Upper lobe of left lung (tissue), 6 donors: Measurements from ENCODE around the gene TLK1. TPM values are rescaled to one million over a fixed set of nuclear protein-coding genes. Genes with fewer than 3 reads are reported as not detected.

Experiments
- ATAC-seq, 2 donors: fragments of 200-7000 bp; cut with Tn5 transposase; one replicate each; pipeline ENCODE4 v1.9.1; 2022; ENCODE audit warnings: mild to moderate bottlenecking in 2 of 2, moderate library complexity in 2 of 2; ENCODE audit not compliant: low FRiP score in 2 of 2
- DNase-seq, 2 donors: peaks; one replicate each; pipeline ENCODE4 v3.0.0-alpha.2; 2019 to 2020
- H3K27ac ChIP-seq, 4 donors: fragments of 200-600 bp; sonication (generic); one replicate each; pipeline ENCODE4 v1.5.1; 2016 to 2019
- H3K27me3 ChIP-seq, 4 donors: fragments of 200-600 bp; sonication (generic); one replicate each; pipeline ENCODE4 v1.5.1; 2017 to 2019
- H3K36me3 ChIP-seq, 4 donors: fragments of 200-600 bp; sonication (generic); one replicate each; pipeline ENCODE4 v1.5.1; 2016 to 2019
- H3K4me1 ChIP-seq, 4 donors: fragments of 200-600 bp; sonication (generic); one replicate each; pipeline ENCODE4 v1.5.1; 2018 to 2019
- H3K4me3 ChIP-seq, 4 donors: fragments of 200-600 bp; sonication (generic); one replicate each; pipeline ENCODE4 v1.5.1; 2017 to 2019; ENCODE audit warnings: mild to moderate bottlenecking in 2 of 4, moderate library complexity in 1 of 4
- H3K9me3 ChIP-seq, 4 donors: fragments of 200-600 bp; sonication (generic); one replicate each; pipeline ENCODE4 v1.5.1; 2018 to 2019
- EP300 ChIP-seq, 4 donors: sonication (generic); formaldehyde crosslinking; IDR thresholded peaks; one replicate each; pipeline ENCODE4 v1.5.1; 2017; ENCODE audit warnings: antibody characterized with exemption in 4 of 4, control low read depth in 2 of 4
- POLR2A ChIP-seq, 4 donors: fragments of 450-650 bp; IDR thresholded peaks; one replicate each; pipeline ENCODE4 v1.5.1; 2016 to 2017; ENCODE audit warnings: antibody characterized with exemption in 4 of 4, mild to moderate bottlenecking in 2 of 4
- POLR2AphosphoS5 ChIP-seq, 2 donors: sonication (generic); formaldehyde crosslinking; IDR thresholded peaks; one replicate each; pipeline ENCODE4 v1.5.1; 2017; ENCODE audit warnings: antibody characterized with exemption in 2 of 2
- WGBS, 2 donors: methylation state at CpG; one replicate each; pipeline ENCODE4 v1.1.5; 2017 to 2018; 5-methylcytosine and 5-hydroxymethylcytosine counted together
- total RNA-seq, 6 donors: library from RNA; depleted of rRNA in 4 of 6; stranded (reverse); fragments of >200 nt in 4 of 6; gene quantifications; one replicate each; pipeline versions ENCODE4 v1.1.0 to v1.2.1, GENCODE V29; 2016 to 2021
- TF ChIP-seq, protein P1 (sequence below), 6 experiments: fragments of 450-650 bp in 4 of 6; fragments of 200-600 bp in 2 of 6; sonication (generic) in 2 of 6; IDR thresholded peaks; one replicate each; pipeline ENCODE4 v1.5.1; 2016 to 2019; ENCODE audit warnings: antibody characterized with exemption in 6 of 6
- donor health status: DM: no; HTN: no; CAD: no; lungs with moderate emphysema.
- donor health status: DM: no; HTN: yes; CAD: no; lungs with severe emphysema.

TLK1 gene
- total RNA-seq, 6 donors from 2014 or later, result 21.9 to 70.2 (median 53.8) TPM

DNA sequence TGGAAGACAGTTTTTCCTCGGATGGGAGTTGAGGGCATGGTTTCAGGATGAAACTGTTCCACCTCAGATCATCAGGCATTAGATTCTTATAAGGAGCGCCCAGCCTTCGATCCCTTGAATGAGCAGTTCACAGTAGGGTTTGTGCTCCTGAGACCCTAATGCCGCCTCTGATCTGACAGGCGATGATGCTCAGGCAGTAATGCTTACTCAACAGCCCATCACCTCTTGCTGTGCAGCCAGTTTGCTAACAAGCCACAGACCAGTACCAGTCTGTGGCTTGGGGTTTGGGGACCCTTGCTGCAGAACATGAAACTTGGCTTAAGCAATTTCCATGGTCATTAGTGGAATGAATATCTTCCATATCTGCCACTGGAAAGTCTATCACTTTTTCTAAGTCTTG lies 175.3 kb downstream of the TLK1 start:
- Histone ChIP-seq H3K4me1 (no peaks in the 10 kb centered on the region), H3K4me3 (no peak overlapping the region), H3K27ac (no peak overlapping the region), H3K9me3 (no peaks in the 10 kb centered on the region), H3K36me3 (no peaks in the 10 kb centered on the region), H3K27me3 (no peaks in the 10 kb centered on the region)
- TF ChIP-seq, protein P1, sequence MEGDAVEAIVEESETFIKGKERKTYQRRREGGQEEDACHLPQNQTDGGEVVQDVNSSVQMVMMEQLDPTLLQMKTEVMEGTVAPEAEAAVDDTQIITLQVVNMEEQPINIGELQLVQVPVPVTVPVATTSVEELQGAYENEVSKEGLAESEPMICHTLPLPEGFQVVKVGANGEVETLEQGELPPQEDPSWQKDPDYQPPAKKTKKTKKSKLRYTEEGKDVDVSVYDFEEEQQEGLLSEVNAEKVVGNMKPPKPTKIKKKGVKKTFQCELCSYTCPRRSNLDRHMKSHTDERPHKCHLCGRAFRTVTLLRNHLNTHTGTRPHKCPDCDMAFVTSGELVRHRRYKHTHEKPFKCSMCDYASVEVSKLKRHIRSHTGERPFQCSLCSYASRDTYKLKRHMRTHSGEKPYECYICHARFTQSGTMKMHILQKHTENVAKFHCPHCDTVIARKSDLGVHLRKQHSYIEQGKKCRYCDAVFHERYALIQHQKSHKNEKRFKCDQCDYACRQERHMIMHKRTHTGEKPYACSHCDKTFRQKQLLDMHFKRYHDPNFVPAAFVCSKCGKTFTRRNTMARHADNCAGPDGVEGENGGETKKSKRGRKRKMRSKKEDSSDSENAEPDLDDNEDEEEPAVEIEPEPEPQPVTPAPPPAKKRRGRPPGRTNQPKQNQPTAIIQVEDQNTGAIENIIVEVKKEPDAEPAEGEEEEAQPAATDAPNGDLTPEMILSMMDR (IDR thresholded peaks at IDR 0.05), result no peak
- TF ChIP-seq POLR2A (IDR thresholded peaks at IDR 0.05) (no peak), POLR2AphosphoS5 (IDR thresholded peaks at IDR 0.05) (no peak), EP300 (IDR thresholded peaks at IDR 0.05) (no peak)
- no peak for ATAC-seq
- DNase-seq, result no peak
- WGBS, 2 donors, result 88% methylated on average over 5 of the region's 5 CpGs

DNA sequence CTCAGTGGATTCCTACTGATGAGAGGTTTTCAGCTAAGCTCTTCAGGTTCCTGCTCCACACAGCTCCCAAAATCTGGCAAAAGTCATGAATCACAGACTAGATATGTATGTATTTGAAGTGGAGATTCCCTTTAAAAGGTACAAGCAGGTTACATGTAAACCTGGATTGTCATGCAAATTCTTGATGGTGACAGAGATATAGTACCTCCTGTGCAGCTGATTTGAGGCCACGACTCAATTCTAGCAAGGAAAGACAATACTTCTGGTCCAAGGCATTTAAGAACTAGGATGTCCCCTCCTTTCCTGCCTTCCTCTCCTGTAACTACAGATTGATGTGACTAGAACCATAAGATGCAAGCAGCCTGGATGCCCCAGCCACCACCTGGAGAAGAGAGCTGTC lies 176.6 kb downstream of the TLK1 start:
- H3K9me3 ChIP-seq, result no peaks in the 10 kb centered on the region
- no peak for ATAC-seq
- TF ChIP-seq EP300 (IDR thresholded peaks at IDR 0.05) (no peak), POLR2A (IDR thresholded peaks at IDR 0.05) (no peak), POLR2AphosphoS5 (IDR thresholded peaks at IDR 0.05) (no peak)
- TF ChIP-seq, protein P1 (IDR thresholded peaks at IDR 0.05), result no peak
- H3K27me3 ChIP-seq, result no peaks in the 10 kb centered on the region
- no peaks in the 10 kb centered on the region for H3K4me1 ChIP-seq
- no peak overlapping the region for H3K27ac ChIP-seq
- no peaks in the 10 kb centered on the region for H3K36me3 ChIP-seq
- no peak overlapping the region for H3K4me3 ChIP-seq
- WGBS, 2 donors, result 24 to 55% methylated on average over 1 of the region's 1 CpG
- DNase-seq, result no peak

DNA sequence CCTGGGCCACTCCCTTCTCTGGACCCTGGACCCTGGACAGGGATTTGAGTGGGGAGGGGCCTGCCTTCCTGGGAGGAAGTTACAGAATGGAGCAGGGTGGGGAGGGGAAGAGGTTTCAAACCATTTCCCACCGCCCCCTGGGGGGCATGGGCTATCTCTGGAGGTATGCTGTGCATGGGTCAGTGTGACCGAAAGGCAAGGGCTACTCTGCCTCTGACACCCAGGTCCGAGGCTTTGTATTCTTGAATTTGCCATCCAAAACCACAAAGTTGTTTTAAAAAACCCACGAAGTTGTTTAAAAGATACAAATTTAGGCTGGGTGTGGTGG lies 184.8 kb downstream of the TLK1 start:
- H3K36me3 ChIP-seq, result no peaks in the 10 kb centered on the region
- WGBS, 2 donors, result 75 to 79% methylated on average over 3 to 4 of the region's 4 CpGs
- H3K27me3 ChIP-seq, result no peaks in the 10 kb centered on the region
- H3K27ac ChIP-seq, result no peak overlapping the region
- no peak for TF ChIP-seq POLR2AphosphoS5 (IDR thresholded peaks at IDR 0.05)
- TF ChIP-seq EP300 (IDR thresholded peaks at IDR 0.05), result no peak
- no peak for TF ChIP-seq POLR2A (IDR thresholded peaks at IDR 0.05)
- TF ChIP-seq, protein P1 (IDR thresholded peaks at IDR 0.05), result no peak
- H3K9me3 ChIP-seq, result no peaks in the 10 kb centered on the region
- no peak overlapping the region for H3K4me3 ChIP-seq
- H3K4me1 ChIP-seq, result peaks cover 5 to 17% (median 12%) of the 10 kb centered on the region in 4 donors
- ATAC-seq, result no peak
- DNase-seq, result no peak

DNA sequence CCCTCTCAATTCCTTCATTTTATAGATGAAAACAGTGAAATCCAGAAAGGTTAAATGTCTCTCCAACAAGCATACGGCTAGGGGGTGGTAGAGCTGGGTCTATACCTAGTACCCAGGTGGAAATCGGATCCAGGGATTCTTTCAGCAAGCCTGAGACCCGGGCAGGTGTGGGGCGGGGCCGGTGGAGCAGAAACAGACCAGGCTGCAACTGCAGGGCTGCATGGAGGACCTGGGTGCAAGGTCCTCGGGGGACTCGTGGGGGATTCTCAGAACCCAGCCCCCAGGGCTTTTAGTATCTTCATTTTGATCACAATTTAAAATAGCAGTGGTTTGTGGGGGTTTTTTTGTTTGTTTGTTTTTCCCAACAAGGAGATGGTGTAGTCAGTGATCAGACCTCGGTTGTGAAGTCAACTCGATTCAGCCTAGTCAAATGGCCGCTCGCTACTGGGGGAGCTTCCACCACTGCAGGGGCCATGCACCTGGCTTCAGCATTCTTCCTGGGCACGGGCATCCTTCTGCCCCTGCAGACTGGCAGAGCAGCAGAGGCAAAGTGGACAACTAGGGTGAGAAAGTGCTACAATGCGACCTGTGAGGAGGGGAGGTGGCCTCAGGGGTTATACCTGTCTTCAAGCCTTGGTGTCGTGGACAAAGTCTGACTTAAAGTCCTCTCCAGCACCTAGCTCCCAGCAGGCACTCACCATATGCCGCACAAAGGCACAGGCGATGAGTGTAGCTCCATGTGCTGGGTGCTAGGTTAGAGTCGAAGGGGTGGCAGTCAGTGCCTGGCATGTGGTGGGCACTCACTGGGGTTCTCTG lies 185.4 kb downstream of the TLK1 start:
- no peak for TF ChIP-seq POLR2A (IDR thresholded peaks at IDR 0.05)
- WGBS, 2 donors, result 89% methylated on average over 16 to 17 of the region's 17 CpGs
- H3K4me3 ChIP-seq, result no peak overlapping the region
- H3K27me3 ChIP-seq, result no peaks in the 10 kb centered on the region
- ATAC-seq, result no peak
- H3K9me3 ChIP-seq, result no peaks in the 10 kb centered on the region
- peaks cover 5 to 17% (median 12%) of the 10 kb centered on the region in 4 donors for H3K4me1 ChIP-seq
- no peak overlapping the region for H3K27ac ChIP-seq
- DNase-seq, result peak in 1 of 2 donors; percentile 60
- H3K36me3 ChIP-seq, result no peaks in the 10 kb centered on the region

DNA sequence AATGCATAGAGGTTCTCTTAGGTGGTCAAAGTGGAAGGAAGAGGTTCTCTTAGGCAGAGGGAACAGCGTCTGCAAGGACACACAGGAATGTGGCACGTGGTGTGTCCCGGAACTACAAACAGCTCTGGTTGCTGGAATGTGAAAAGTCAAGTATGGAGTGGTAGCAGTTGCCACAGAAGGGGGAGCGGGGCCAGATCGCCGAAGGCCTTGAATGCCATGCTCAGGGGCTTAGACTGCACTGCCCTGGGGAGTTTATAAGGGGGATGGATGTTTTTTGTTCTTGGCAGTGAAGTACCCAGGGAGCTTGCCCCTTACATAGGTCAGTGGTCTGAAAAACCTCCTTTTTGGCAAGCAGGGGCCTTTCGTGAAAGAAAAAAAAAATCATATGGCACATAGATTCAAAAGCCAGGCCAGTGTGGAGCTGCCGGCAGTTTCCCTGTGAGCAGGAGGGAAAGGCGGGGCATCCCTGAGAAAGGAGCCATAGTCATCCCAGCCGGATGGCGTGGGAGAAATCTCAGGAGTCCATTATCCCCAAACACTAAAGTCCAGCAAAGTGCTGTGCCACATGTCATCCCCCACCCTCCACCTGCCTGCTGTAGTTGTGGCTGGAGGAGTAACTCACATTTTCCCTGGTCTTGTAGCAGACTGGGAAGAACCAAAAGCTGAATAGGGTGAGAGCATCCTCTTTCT lies 186.2 kb downstream of the TLK1 start:
- TF ChIP-seq EP300 (IDR thresholded peaks at IDR 0.05) (no peak), POLR2AphosphoS5 (IDR thresholded peaks at IDR 0.05) (no peak), POLR2A (IDR thresholded peaks at IDR 0.05) (no peak)
- TF ChIP-seq, protein P1 (IDR thresholded peaks at IDR 0.05), result no peak
- WGBS, 2 donors, result 65 to 74% methylated on average over 11 of the region's 11 CpGs
- Histone ChIP-seq H3K36me3 (no peaks in the 10 kb centered on the region), H3K4me1 (peaks cover 5 to 17% (median 12%) of the 10 kb centered on the region in 4 donors), H3K9me3 (no peaks in the 10 kb centered on the region), H3K4me3 (peak overlapping the region in 3 of 4 donors; percentile 57 to 74 (median 64)), H3K27ac (peak overlapping the region in 1 of 4 donors; percentile 79), H3K27me3 (no peaks in the 10 kb centered on the region)
- DNase-seq (peak in 1 of 2 donors; percentile 58), ATAC-seq (peak; percentile 2 to 62)
